ENCODE data around the gene AFF3.

DNA sequence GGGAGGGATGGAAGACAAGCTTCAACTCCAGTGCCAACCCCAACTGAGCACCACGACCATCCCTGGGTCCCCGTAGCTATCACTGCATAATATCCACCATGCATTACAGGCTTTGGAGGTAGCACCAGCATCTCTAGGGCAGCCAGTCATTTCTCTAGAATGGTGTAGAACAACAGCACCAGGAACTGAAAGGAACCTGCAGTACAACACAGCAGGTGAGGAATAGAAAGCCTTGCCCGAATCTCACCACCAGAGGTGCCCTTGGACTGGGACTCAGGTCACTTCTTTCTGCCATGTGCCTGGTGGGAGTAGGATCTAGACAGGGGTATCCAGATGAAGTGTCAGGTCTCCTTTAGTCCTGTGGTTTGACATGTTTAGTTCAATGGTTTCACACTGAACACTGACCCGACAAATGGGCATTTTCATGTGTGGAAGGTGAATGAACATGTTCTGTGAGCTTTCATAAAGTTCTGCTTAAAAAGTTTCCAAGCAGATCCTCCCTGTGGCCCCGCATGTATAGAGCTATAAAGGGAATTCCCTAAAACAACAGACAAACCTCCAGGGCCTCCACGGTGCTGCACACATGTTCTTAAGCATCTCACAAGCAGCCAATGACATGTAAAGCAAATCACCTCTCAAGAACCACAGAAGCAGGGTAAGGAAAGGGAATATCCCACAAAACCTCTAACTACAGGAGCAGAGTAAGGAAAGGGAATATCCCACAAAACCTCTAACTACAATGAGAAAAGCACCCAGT is 208.3 kb downstream of the AFF3 start:
- no peak for TF ChIP-seq TCF4 (CRISPR knock-in tag; IDR thresholded peaks at IDR 0.05; ENCODE audit: borderline replicate concordance)
- TF ChIP-seq CREB5 (CRISPR knock-in tag; IDR thresholded peaks at IDR 0.05; ENCODE audit: low read depth), result no peak
- TF ChIP-seq GLIS3 (CRISPR knock-in tag; IDR thresholded peaks at IDR 0.05), result no peak
- TF ChIP-seq BACH2 (CRISPR knock-in tag; IDR thresholded peaks at IDR 0.05; ENCODE audit: borderline replicate concordance), result no peak
- no peak for TF ChIP-seq ZC3H10 (CRISPR knock-in tag; IDR thresholded peaks at IDR 0.05)
- no peak for TF ChIP-seq ISL1 (CRISPR knock-in tag; IDR thresholded peaks at IDR 0.05)
- no peak for TF ChIP-seq RARB (CRISPR knock-in tag; IDR thresholded peaks at IDR 0.05)
- TF ChIP-seq, protein P1, sequence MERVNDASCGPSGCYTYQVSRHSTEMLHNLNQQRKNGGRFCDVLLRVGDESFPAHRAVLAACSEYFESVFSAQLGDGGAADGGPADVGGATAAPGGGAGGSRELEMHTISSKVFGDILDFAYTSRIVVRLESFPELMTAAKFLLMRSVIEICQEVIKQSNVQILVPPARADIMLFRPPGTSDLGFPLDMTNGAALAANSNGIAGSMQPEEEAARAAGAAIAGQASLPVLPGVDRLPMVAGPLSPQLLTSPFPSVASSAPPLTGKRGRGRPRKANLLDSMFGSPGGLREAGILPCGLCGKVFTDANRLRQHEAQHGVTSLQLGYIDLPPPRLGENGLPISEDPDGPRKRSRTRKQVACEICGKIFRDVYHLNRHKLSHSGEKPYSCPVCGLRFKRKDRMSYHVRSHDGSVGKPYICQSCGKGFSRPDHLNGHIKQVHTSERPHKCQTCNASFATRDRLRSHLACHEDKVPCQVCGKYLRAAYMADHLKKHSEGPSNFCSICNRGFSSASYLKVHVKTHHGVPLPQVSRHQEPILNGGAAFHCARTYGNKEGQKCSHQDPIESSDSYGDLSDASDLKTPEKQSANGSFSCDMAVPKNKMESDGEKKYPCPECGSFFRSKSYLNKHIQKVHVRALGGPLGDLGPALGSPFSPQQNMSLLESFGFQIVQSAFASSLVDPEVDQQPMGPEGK (CRISPR knock-in tag; IDR thresholded peaks at IDR 0.05; ENCODE audit: borderline replicate concordance), result no peak
- no peak for TF ChIP-seq ESRRG (CRISPR knock-in tag; IDR thresholded peaks at IDR 0.05)
- no peak for TF ChIP-seq SNAI2 (CRISPR knock-in tag; IDR thresholded peaks at IDR 0.05)
- TF ChIP-seq ARNTL (CRISPR knock-in tag; IDR thresholded peaks at IDR 0.05; ENCODE audit: borderline replicate concordance, low read depth), result no peak

Data from SK-N-SH treated with all-trans-retinoic acid at 6 μM for 48 hours (cell line).